HepG2 (cell line): ENCODE results near the gene LTBR. TPM values are rescaled to one million over a fixed set of nuclear protein-coding genes. Genes with fewer than 3 reads are reported as not detected.

ENCODE experiments used
- CREM ChIP-seq, 2 experiments: sonication (generic) in 1 of 2; formaldehyde crosslinking in 1 of 2; IDR thresholded peaks; 2 replicates each; pipeline versions ENCODE4 v1.4.0 to v1.6.1; 2016 to 2020; ENCODE audit warnings: antibody characterized with exemption in 1 of 2, mild to moderate bottlenecking in 1 of 2, missing genetic modification reagents in 1 of 2
- ETV6 ChIP-seq: sonication (generic); formaldehyde crosslinking; conservative IDR thresholded peaks from 2 replicates; pipeline ENCODE4 v1.4.0; 2020; ENCODE audit warnings: missing genetic modification reagents
- IRX3 ChIP-seq: sonication (generic); formaldehyde crosslinking; IDR thresholded peaks from 2 replicates; pipeline ENCODE4 v1.8.1; 2023; ENCODE audit warnings: mild to moderate bottlenecking, low read depth, missing genetic modification reagents, borderline replicate concordance
- NR2F6 ChIP-seq, 2 experiments: IDR thresholded peaks; 2 replicates each; pipeline ENCODE4 v1.6.1; 2016; ENCODE audit warnings: antibody characterized with exemption in 1 of 2, mild to moderate bottlenecking in 1 of 2
- SMC3 ChIP-seq: IDR thresholded peaks from 2 replicates; pipeline ENCODE4 v1.6.1; 2011; ENCODE audit warnings: low read length, improper control_type of control experiment
- SRY ChIP-seq: sonication (generic); formaldehyde crosslinking; IDR thresholded peaks from 2 replicates; pipeline ENCODE4 v1.8.0; 2022; ENCODE audit warnings: mild to moderate bottlenecking, missing genetic modification reagents
- TFE3 ChIP-seq: IDR thresholded peaks from 2 replicates; pipeline ENCODE4 v1.6.1; 2016
- U2AF2 ChIP-seq: fragments of 200-400 bp; formaldehyde crosslinking; IDR thresholded peaks from 2 replicates; pipeline ENCODE4 v1.6.1; 2017; ENCODE audit warnings: low read depth, mild to moderate bottlenecking, low read length
- ZBTB14 ChIP-seq: sonication (generic); formaldehyde crosslinking; IDR thresholded peaks from 2 replicates; pipeline ENCODE4 v1.4.0; 2020; ENCODE audit warnings: missing genetic modification reagents
- ZBTB38 ChIP-seq: sonication (generic); formaldehyde crosslinking; IDR thresholded peaks from 2 replicates; pipeline ENCODE4 v1.5.1; 2020; ENCODE audit warnings: mild to moderate bottlenecking, missing genetic modification reagents
- ZFP91 ChIP-seq: sonication (generic); formaldehyde crosslinking; IDR thresholded peaks from 2 replicates; pipeline ENCODE4 v1.9.0; 2022; ENCODE audit warnings: missing genetic modification reagents, mild to moderate bottlenecking, borderline replicate concordance
- ZNF20 ChIP-seq: sonication (generic); formaldehyde crosslinking; IDR thresholded peaks from 2 replicates; pipeline ENCODE4 v1.4.0; 2020; ENCODE audit warnings: mild to moderate bottlenecking, moderate library complexity, missing genetic modification reagents
- ZNF367 ChIP-seq: sonication (generic); formaldehyde crosslinking; IDR thresholded peaks from 2 replicates; pipeline ENCODE4 v1.4.0; 2020; ENCODE audit warnings: missing genetic modification reagents, borderline replicate concordance
- ZNF407 ChIP-seq: sonication (generic); formaldehyde crosslinking; IDR thresholded peaks from one replicate; pipeline ENCODE4 v1.5.1; 2020; ENCODE audit warnings: mild to moderate bottlenecking, missing genetic modification reagents; ENCODE audit errors: not compliant biosample characterization
- ZNF629 ChIP-seq: sonication (generic); formaldehyde crosslinking; conservative IDR thresholded peaks from 2 replicates; pipeline ENCODE4 v1.5.0; 2020; ENCODE audit warnings: missing genetic modification reagents
- polyA plus RNA-seq, 8 experiments: library from polyadenylated mRNA; depleted of rRNA in 3 of 8; stranded (reverse) in 7 of 8; unstranded in 1 of 8; fragments of >200 nt; fragmentation: Illumina TruSeq in 4 of 8; extraction: Trizol in 4 of 8; gene quantifications; 2 replicates each; pipeline versions ENCODE4 v1.2.1 to v1.2.3, GENCODE V29; 2011 to 2016; ENCODE audit warnings: low read depth in 4 of 8, missing spikeins in 1 of 8, mixed read lengths in 1 of 8; ENCODE audit not compliant: insufficient read depth in 1 of 8
- total RNA-seq, 5 experiments: library from RNA; depleted of rRNA; stranded (reverse); fragments of >200 nt; fragmentation: Illumina TruSeq; extraction: Trizol; gene quantifications; 2 replicates each; pipeline ENCODE4 v1.2.3, GENCODE V29; 2016; ENCODE audit warnings: low read depth in 1 of 5

Gene LTBR
- total and polyA plus RNA-seq, 2 of the 13 experiments (the other 11 are each of a cell fraction or from before 2014, with no cell fraction given) = 31.4 to 34.8 TPM

GRCh38 chr12:6384499-6385436, 806 bp downstream of the LTBR start (continued):
- TF ChIP-seq ZFP91 (CRISPR knock-in tag) = peak; percentile 8; the same call in 1 of the 2 replicates
- TF ChIP-seq NR2F6 (IDR thresholded peaks at IDR 0.05) = peak; percentile 38; the same call in 1 of the 2 replicates
- TF ChIP-seq NR2F6 (CRISPR knock-in tag; IDR thresholded peaks at IDR 0.05) = peak; percentile 61
- no peak for TF ChIP-seq ETV6 (CRISPR knock-in tag)
- no peak for TF ChIP-seq ZNF367
- peak; percentile 12; the same call in 1 of the 2 replicates for TF ChIP-seq ZNF20
- no peak for TF ChIP-seq TFE3 (CRISPR knock-in tag)
- TF ChIP-seq U2AF2 = no peak
- TF ChIP-seq CREM (IDR thresholded peaks at IDR 0.05) = no peak
- no peak for TF ChIP-seq CREM (CRISPR knock-in tag; IDR thresholded peaks at IDR 0.05)
- TF ChIP-seq ZNF629 (CRISPR knock-in tag) = 0 out of 2 replicates have a peak, but pooled peaks have one; percentile 9
- no peak for TF ChIP-seq SMC3
- no peak for TF ChIP-seq IRX3 (CRISPR knock-in tag)
- no peak for TF ChIP-seq ZNF407
- no peak; the same call in 1 of the 2 replicates for TF ChIP-seq ZBTB38 (CRISPR knock-in tag)
- TF ChIP-seq SRY (CRISPR knock-in tag) = no peak
- TF ChIP-seq ZBTB14 (CRISPR knock-in tag) = peak; percentile 35; the same call in 1 of the 2 replicates
